CD14-positive monocyte (primary cell): ENCODE results near the gene UBE2J2. TPM values are rescaled to one million over a fixed set of nuclear protein-coding genes. Genes with fewer than 3 reads are reported as not detected.

ENCODE experiments used
- DNase-seq, 3 donors: peaks; one replicate each; pipeline ENCODE4 v3.0.0-alpha.2; 2011 to 2022
- H2AFZ ChIP-seq: 2 replicates; pipeline ENCODE4 v1.6.0; 2012; ENCODE audit warnings: mild to moderate bottlenecking, low read depth, low read length, inconsistent platforms; ENCODE audit not compliant: insufficient read depth, poor library complexity, severe bottlenecking
- H3K27ac ChIP-seq, 2 donors: 1 replicate in 1 of 2; 2 replicates in 1 of 2; pipeline ENCODE4 v1.5.1; 2012 to 2013; ENCODE audit warnings: low read length in 2 of 2, control low read depth in 1 of 2, inconsistent platforms in 1 of 2, low read depth in 1 of 2, mild to moderate bottlenecking in 1 of 2
- H3K27me3 ChIP-seq, 2 donors: one replicate each; pipeline versions ENCODE4 v1.6.0 to v1.6.1; 2011 to 2013; ENCODE audit warnings: low read length in 2 of 2; ENCODE audit not compliant: control insufficient read depth in 2 of 2, insufficient read depth in 2 of 2
- H3K36me3 ChIP-seq, 2 donors: replicated peaks in 1 of 2; 1 replicate in 1 of 2; 2 replicates in 1 of 2; pipeline versions ENCODE4 v1.5.1 to v1.6.1; 2012 to 2013; ENCODE audit warnings: low read length in 2 of 2, control low read depth in 1 of 2, inconsistent platforms in 1 of 2, mild to moderate bottlenecking in 1 of 2; ENCODE audit not compliant: insufficient read depth in 2 of 2, control insufficient read depth in 1 of 2
- H3K4me1 ChIP-seq, 2 donors: 1 replicate in 1 of 2; 2 replicates in 1 of 2; pipeline versions ENCODE4 v1.5.1 to v1.6.1; 2012 to 2013; ENCODE audit warnings: low read length in 2 of 2, control low read depth in 1 of 2, inconsistent platforms in 1 of 2, mild to moderate bottlenecking in 1 of 2, moderate library complexity in 1 of 2; ENCODE audit not compliant: insufficient read depth in 2 of 2, control insufficient read depth in 1 of 2
- H3K4me2 ChIP-seq: replicated peaks from 2 replicates; pipeline ENCODE3; 2012; ENCODE audit warnings: low read length, moderate library complexity, mild to moderate bottlenecking; ENCODE audit not compliant: poor library complexity, severe bottlenecking; ENCODE audit errors: extremely low read depth
- H3K4me3 ChIP-seq, 3 experiments: fragments of 200-600 bp in 1 of 3; sonication (generic) in 1 of 3; replicated peaks in 1 of 3; 1 replicate in 2 of 3; 2 replicates in 1 of 3; pipeline ENCODE4 v1.5.1; 2011 to 2013; ENCODE audit warnings: low read length in 3 of 3, mild to moderate bottlenecking in 3 of 3, control low read depth in 2 of 3, low read depth in 2 of 3, inconsistent platforms in 1 of 3, moderate library complexity in 1 of 3
- H3K79me2 ChIP-seq: 2 replicates; pipeline ENCODE4 v1.6.0; 2012; ENCODE audit warnings: mild to moderate bottlenecking, control low read depth, inconsistent platforms, low read length, moderate library complexity; ENCODE audit not compliant: insufficient read depth
- H3K9ac ChIP-seq: 2 replicates; pipeline ENCODE4 v1.6.0; 2017; ENCODE audit warnings: low read length, mild to moderate bottlenecking; ENCODE audit not compliant: insufficient read depth, poor library complexity, severe bottlenecking
- H3K9me3 ChIP-seq, 2 donors: replicated peaks in 1 of 2; 1 replicate in 1 of 2; 2 replicates in 1 of 2; pipeline versions ENCODE4 v1.5.1 to v1.6.1; 2012 to 2013; ENCODE audit warnings: low read length in 2 of 2, control low read depth in 1 of 2; ENCODE audit not compliant: control insufficient read depth in 1 of 2, insufficient read depth in 1 of 2
- H4K20me1 ChIP-seq: 2 replicates; pipeline ENCODE4 v1.6.0; 2012; ENCODE audit warnings: mild to moderate bottlenecking, low read length, control low read depth, moderate library complexity; ENCODE audit not compliant: insufficient read depth
- H3K27ac Mint-ChIP-seq, 7 donors: one replicate each; pipeline ENCODE4 v1.8.0; 2020; ENCODE audit warnings: mild to moderate bottlenecking in 7 of 7, mixed read lengths in 7 of 7, moderate library complexity in 6 of 7, inconsistent platforms in 2 of 7
- H3K27me3 Mint-ChIP-seq, 3 donors: one replicate each; pipeline ENCODE4 v1.8.0; 2021 to 2022; ENCODE audit warnings: low read depth in 3 of 3, mild to moderate bottlenecking in 3 of 3, mixed read lengths in 3 of 3, moderate library complexity in 3 of 3, inconsistent platforms in 1 of 3
- H3K36me3 Mint-ChIP-seq, 2 donors: one replicate each; pipeline ENCODE4 v1.8.0; 2020; ENCODE audit warnings: mixed read lengths in 2 of 2, inconsistent platforms in 1 of 2, mild to moderate bottlenecking in 1 of 2
- H3K4me1 Mint-ChIP-seq: one replicate; pipeline ENCODE4 v1.8.0; 2020; ENCODE audit warnings: mild to moderate bottlenecking, mixed read lengths
- H3K4me3 Mint-ChIP-seq, 2 donors: one replicate each; pipeline ENCODE4 v1.8.0; 2020; ENCODE audit warnings: mild to moderate bottlenecking in 2 of 2, mixed read lengths in 2 of 2, moderate library complexity in 1 of 2
- H3K9me3 Mint-ChIP-seq, 7 donors: one replicate each; pipeline ENCODE4 v1.8.0; 2020 to 2022; ENCODE audit warnings: mixed read lengths in 7 of 7, mild to moderate bottlenecking in 6 of 7, moderate library complexity in 6 of 7, inconsistent platforms in 2 of 7
- WGBS: methylation state at CpG from one replicate; pipeline ENCODE4 v1.1.5; 2013; ENCODE audit warnings: missing lambda C conversion rate; ENCODE audit not compliant: insufficient coverage; 5-methylcytosine and 5-hydroxymethylcytosine counted together
- intact Hi-C, 2 donors: fragments of 100-400 bp; cut with micrococcal nuclease; formaldehyde crosslinking; loops; one replicate each; pipeline versions ENCODE4 v1.15.0 to v1.15.1; 2023
- polyA plus RNA-seq, 3 donors: library from polyadenylated mRNA; depleted of rRNA in 1 of 3; unstranded in 2 of 3; stranded (reverse) in 1 of 3; fragments of 300-500 nt in 2 of 3; fragments of >200 nt in 1 of 3; fragmentation: Illumina TruSeq in 2 of 3; gene quantifications; 1 replicate in 2 of 3; 2 replicates in 1 of 3; pipeline ENCODE4 v1.2.3, GENCODE V29; 2012 to 2021
- TF ChIP-seq, protein P1 (sequence below): fragments of 200-600 bp; IDR thresholded peaks from one replicate; pipeline ENCODE4 v1.8.0; 2022; ENCODE audit warnings: antibody characterized with exemption, mild to moderate bottlenecking

Gene UBE2J2
- polyA plus RNA-seq, 3 donors: 36.5 to 83.2 (median 72.1) TPM

GRCh38 chr1:1260843-1261560 lies 12.7 kb downstream of the UBE2J2 start:
- WGBS: 54% methylated on average over 12 of the region's 16 CpGs
- Histone ChIP-seq H3K9ac (no peak overlapping the region), H3K4me2 (peak overlapping the region; percentile 1), H3K9me3 (no peaks in the 10 kb centered on the region), H3K4me3 (no peak overlapping the region), H4K20me1 (peaks cover 94% of the 10 kb centered on the region), H3K27ac (peak overlapping the region; percentile 42 to 66), H3K27me3 (no peaks in the 10 kb centered on the region), H2AFZ (no peak overlapping the region), H3K36me3 (peaks cover 62 to 91% of the 10 kb centered on the region in 2 donors), H3K4me1 (peaks cover 15 to 18% of the 10 kb centered on the region in 2 donors), H3K79me2 (peaks cover 25% of the 10 kb centered on the region)
- intact Hi-C loops: no loop called here
- peaks cover 22% of the 10 kb centered on the region for H3K4me1 Mint-ChIP-seq
- no peak for DNase-seq
- TF ChIP-seq, protein P1, sequence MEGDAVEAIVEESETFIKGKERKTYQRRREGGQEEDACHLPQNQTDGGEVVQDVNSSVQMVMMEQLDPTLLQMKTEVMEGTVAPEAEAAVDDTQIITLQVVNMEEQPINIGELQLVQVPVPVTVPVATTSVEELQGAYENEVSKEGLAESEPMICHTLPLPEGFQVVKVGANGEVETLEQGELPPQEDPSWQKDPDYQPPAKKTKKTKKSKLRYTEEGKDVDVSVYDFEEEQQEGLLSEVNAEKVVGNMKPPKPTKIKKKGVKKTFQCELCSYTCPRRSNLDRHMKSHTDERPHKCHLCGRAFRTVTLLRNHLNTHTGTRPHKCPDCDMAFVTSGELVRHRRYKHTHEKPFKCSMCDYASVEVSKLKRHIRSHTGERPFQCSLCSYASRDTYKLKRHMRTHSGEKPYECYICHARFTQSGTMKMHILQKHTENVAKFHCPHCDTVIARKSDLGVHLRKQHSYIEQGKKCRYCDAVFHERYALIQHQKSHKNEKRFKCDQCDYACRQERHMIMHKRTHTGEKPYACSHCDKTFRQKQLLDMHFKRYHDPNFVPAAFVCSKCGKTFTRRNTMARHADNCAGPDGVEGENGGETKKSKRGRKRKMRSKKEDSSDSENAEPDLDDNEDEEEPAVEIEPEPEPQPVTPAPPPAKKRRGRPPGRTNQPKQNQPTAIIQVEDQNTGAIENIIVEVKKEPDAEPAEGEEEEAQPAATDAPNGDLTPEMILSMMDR: no peak
- peak overlapping the region; percentile 63 to 88 (median 83) for H3K27ac Mint-ChIP-seq
- H3K4me3 Mint-ChIP-seq: peak overlapping the region in 1 of 2 donors; percentile 30
- peaks cover 62 to 86% of the 10 kb centered on the region in 2 donors for H3K36me3 Mint-ChIP-seq
- peaks cover 0 to 2% (median 0%) of the 10 kb centered on the region in 3 donors for H3K27me3 Mint-ChIP-seq
- peaks cover 0 to 2% (median 0%) of the 10 kb centered on the region in 7 donors for H3K9me3 Mint-ChIP-seq

DNA sequence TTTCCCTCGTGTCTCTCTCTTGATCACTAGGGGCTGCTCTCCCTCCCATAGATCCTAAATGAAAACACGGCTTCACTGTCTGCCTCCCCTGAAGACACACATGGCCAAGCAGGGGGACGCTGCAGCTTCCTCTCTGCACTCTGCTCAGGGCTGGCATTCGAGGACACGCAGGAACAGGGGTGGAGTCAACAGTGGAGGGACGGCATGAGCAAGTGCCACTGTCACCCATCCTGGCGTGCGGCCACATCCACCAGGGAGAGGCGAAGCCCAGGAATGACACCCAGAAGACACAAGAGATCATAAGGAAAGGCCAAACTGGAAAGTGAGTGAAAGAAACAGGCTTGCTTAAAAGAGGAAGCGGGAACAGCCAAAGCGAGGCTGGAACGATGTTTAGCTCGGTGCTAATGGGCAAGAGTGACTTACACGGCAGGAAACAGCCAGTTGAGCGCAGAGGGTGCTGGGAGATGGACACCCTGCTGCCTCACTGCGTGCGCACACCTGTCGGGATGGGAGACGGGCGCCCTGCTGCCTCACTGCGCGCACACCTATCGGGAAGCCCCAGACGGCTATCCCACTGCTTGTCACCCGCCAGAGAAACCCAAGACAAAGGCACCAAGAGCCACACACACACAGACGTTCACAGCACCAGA lies 13.6 kb downstream of the UBE2J2 start:
- peaks cover 15 to 18% of the 10 kb centered on the region in 2 donors for H3K4me1 ChIP-seq
- H3K4me3 ChIP-seq: no peak overlapping the region
- H3K9ac ChIP-seq: no peak overlapping the region
- peak; percentile 9 to 37 (median 31) for DNase-seq
- no peaks in the 10 kb centered on the region for H3K27me3 ChIP-seq
- no peak overlapping the region for H3K4me2 ChIP-seq
- no peaks in the 10 kb centered on the region for H3K9me3 ChIP-seq
- Mint-ChIP-seq H3K36me3 (peaks cover 64 to 86% of the 10 kb centered on the region in 2 donors), H3K9me3 (peaks cover 0 to 2% (median 0%) of the 10 kb centered on the region in 7 donors), H3K4me3 (peak overlapping the region; percentile 42 to 55), H3K27me3 (peaks cover 0 to 2% (median 0%) of the 10 kb centered on the region in 3 donors), H3K4me1 (peaks cover 22% of the 10 kb centered on the region), H3K27ac (peak overlapping the region; percentile 63 to 88 (median 83))
- WGBS: 40% methylated on average over 25 of the region's 26 CpGs
- H3K36me3 ChIP-seq: peaks cover 63 to 91% of the 10 kb centered on the region in 2 donors
- H2AFZ ChIP-seq: no peak overlapping the region
- peaks cover 19% of the 10 kb centered on the region for H3K79me2 ChIP-seq
- TF ChIP-seq, protein P1: no peak
- peaks cover 94% of the 10 kb centered on the region for H4K20me1 ChIP-seq
- H3K27ac ChIP-seq: peak overlapping the region; percentile 42 to 66
- intact Hi-C loops: no loop called here
